Esophagus squamous epithelium (tissue), 4 donors: ENCODE data around the gene NDEL1.

Experiments used
- CTCF ChIP-seq, 6 experiments: fragments of 450-650 bp in 4 of 6; fragments of 200-600 bp in 2 of 6; sonication (generic) in 2 of 6; IDR thresholded peaks; one replicate each; pipeline ENCODE4 v1.5.1; 2016 to 2019; ENCODE audit warnings: antibody characterized with exemption in 6 of 6, mild to moderate bottlenecking in 4 of 6, moderate library complexity in 4 of 6
- POLR2A ChIP-seq, 4 donors: fragments of 450-650 bp; IDR thresholded peaks; one replicate each; pipeline ENCODE4 v1.6.1; 2017; ENCODE audit warnings: antibody characterized with exemption in 4 of 4, mild to moderate bottlenecking in 4 of 4, moderate library complexity in 3 of 4

- TF ChIP-seq CTCF (IDR thresholded peaks at IDR 0.05) (no peak), POLR2A (IDR thresholded peaks at IDR 0.05) (no peak)
Measured at GRCh38 chr17:8458128-8458527, 22.4 kb downstream of the NDEL1 start.
